ENCODE measurements around the gene RAB14.
"Not testable (repeated sequence)": the region's sequence is repeated elsewhere in the genome, so short reads cannot be mapped to it uniquely, and the experiment has no call there.

Gene RAB14

GRCh38 chr9:121183666-121184423 lies 17.8 kb downstream of the RAB14 start:
- H3K4me3 ChIP-seq (ENCODE audit: insufficient read length, low read depth): no peak overlapping the region
- H3K4me1 ChIP-seq (ENCODE audit: insufficient read depth, insufficient read length): no peaks in the 10 kb centered on the region
- H3K9ac ChIP-seq (ENCODE audit: insufficient read length, low read depth): no peak overlapping the region
- H3K9me3 ChIP-seq (ENCODE audit: insufficient read depth, low read length): no peaks in the 10 kb centered on the region
- TF ChIP-seq SUZ12 (IDR thresholded peaks at IDR 0.05; ENCODE audit: extremely low read depth, insufficient read depth, insufficient read length) (no peak), ZNF274 (IDR thresholded peaks at IDR 0.05; ENCODE audit: low read depth, low read length) (no peak)
- no peak for DNase-seq (ENCODE audit: low read depth, low spot score)
- H3K36me3 ChIP-seq (ENCODE audit: insufficient read depth, insufficient read length, low read length): peaks cover 61% of the 10 kb centered on the region
- no peaks in the 10 kb centered on the region for H3K27me3 ChIP-seq (ENCODE audit: insufficient read depth, insufficient read length)

GRCh38 chr9:121182989-121183388 lies 18.7 kb downstream of the RAB14 start:
- Histone ChIP-seq H3K4me1 (ENCODE audit: insufficient read depth, insufficient read length) (no peaks in the 10 kb centered on the region), H3K9ac (ENCODE audit: insufficient read length, low read depth) (no peak overlapping the region), H3K36me3 (ENCODE audit: insufficient read depth, insufficient read length, low read length) (peaks cover 68% of the 10 kb centered on the region), H3K4me3 (ENCODE audit: insufficient read length, low read depth) (no peak overlapping the region), H3K27me3 (ENCODE audit: insufficient read depth, insufficient read length) (no peaks in the 10 kb centered on the region), H3K9me3 (ENCODE audit: insufficient read depth, low read length) (no peaks in the 10 kb centered on the region)
- DNase-seq (ENCODE audit: low read depth, low spot score): no peak
- no peak for TF ChIP-seq SUZ12 (IDR thresholded peaks at IDR 0.05; ENCODE audit: extremely low read depth, insufficient read depth, insufficient read length)
- no peak for TF ChIP-seq ZNF274 (IDR thresholded peaks at IDR 0.05; ENCODE audit: low read depth, low read length)

- no peaks in the 10 kb centered on the region for H3K9me3 ChIP-seq (ENCODE audit: insufficient read depth, low read length)
- H3K9ac ChIP-seq (ENCODE audit: insufficient read length, low read depth): no peak overlapping the region
- H3K27me3 ChIP-seq (ENCODE audit: insufficient read depth, insufficient read length): no peaks in the 10 kb centered on the region
- no peak overlapping the region for H3K4me3 ChIP-seq (ENCODE audit: insufficient read length, low read depth)
- DNase-seq (ENCODE audit: low read depth, low spot score): no peak
- no peak for TF ChIP-seq YY1 (IDR thresholded peaks at IDR 0.05; ENCODE audit: insufficient read depth, insufficient read length)
- TF ChIP-seq ZNF274 (IDR thresholded peaks at IDR 0.05; ENCODE audit: low read depth, low read length): no peak
- no peak for TF ChIP-seq SUZ12 (IDR thresholded peaks at IDR 0.05; ENCODE audit: extremely low read depth, insufficient read depth, insufficient read length)
- H3K36me3 ChIP-seq (ENCODE audit: insufficient read depth, insufficient read length, low read length): peaks cover 68% of the 10 kb centered on the region
- H3K4me1 ChIP-seq (ENCODE audit: insufficient read depth, insufficient read length): no peaks in the 10 kb centered on the region
Measured at GRCh38 chr9:121182101-121182836, 19.4 kb downstream of the RAB14 start.

- no peak overlapping the region for H3K4me3 ChIP-seq (ENCODE audit: insufficient read length, low read depth)
- DNase-seq (ENCODE audit: low read depth, low spot score): no peak
- H3K27me3 ChIP-seq (ENCODE audit: insufficient read depth, insufficient read length): no peaks in the 10 kb centered on the region
- TF ChIP-seq YY1 (IDR thresholded peaks at IDR 0.05; ENCODE audit: insufficient read depth, insufficient read length) (no peak), ZNF274 (IDR thresholded peaks at IDR 0.05; ENCODE audit: low read depth, low read length) (no peak), SUZ12 (IDR thresholded peaks at IDR 0.05; ENCODE audit: extremely low read depth, insufficient read depth, insufficient read length) (no peak)
- no peaks in the 10 kb centered on the region for H3K4me1 ChIP-seq (ENCODE audit: insufficient read depth, insufficient read length)
- peaks cover 49% of the 10 kb centered on the region for H3K36me3 ChIP-seq (ENCODE audit: insufficient read depth, insufficient read length, low read length)
- H3K9me3 ChIP-seq (ENCODE audit: insufficient read depth, low read length): no peaks in the 10 kb centered on the region
- H3K9ac ChIP-seq (ENCODE audit: insufficient read length, low read depth): no peak overlapping the region
Measured at GRCh38 chr9:121179930-121180681, 21.6 kb downstream of the RAB14 start.

- not testable (repeated sequence) for H3K9me3 ChIP-seq (ENCODE audit: insufficient read depth, low read length); H3K4me3 ChIP-seq (ENCODE audit: insufficient read length, low read depth); H3K27me3 ChIP-seq (ENCODE audit: insufficient read depth, insufficient read length); H3K4me1 ChIP-seq (ENCODE audit: insufficient read depth, insufficient read length); DNase-seq (ENCODE audit: low read depth, low spot score); H3K9ac ChIP-seq (ENCODE audit: insufficient read length, low read depth)
- peaks cover 46% of the 10 kb centered on the region for H3K36me3 ChIP-seq (ENCODE audit: insufficient read depth, insufficient read length, low read length)
Measured at GRCh38 chr9:121179373-121179721, 22.3 kb downstream of the RAB14 start.

GRCh38 chr9:121178676-121179372 lies 22.8 kb downstream of the RAB14 start:
- H3K9me3 ChIP-seq (ENCODE audit: insufficient read depth, low read length): no peaks in the 10 kb centered on the region
- no peaks in the 10 kb centered on the region for H3K4me1 ChIP-seq (ENCODE audit: insufficient read depth, insufficient read length)
- H3K4me3 ChIP-seq (ENCODE audit: insufficient read length, low read depth): no peak overlapping the region
- H3K36me3 ChIP-seq (ENCODE audit: insufficient read depth, insufficient read length, low read length): peaks cover 47% of the 10 kb centered on the region
- H3K27me3 ChIP-seq (ENCODE audit: insufficient read depth, insufficient read length): no peaks in the 10 kb centered on the region
- no peak for TF ChIP-seq ZNF274 (IDR thresholded peaks at IDR 0.05; ENCODE audit: low read depth, low read length)
- no peak for TF ChIP-seq SUZ12 (IDR thresholded peaks at IDR 0.05; ENCODE audit: extremely low read depth, insufficient read depth, insufficient read length)
- no peak for TF ChIP-seq YY1 (IDR thresholded peaks at IDR 0.05; ENCODE audit: insufficient read depth, insufficient read length)
- no peak for DNase-seq (ENCODE audit: low read depth, low spot score)
- no peak overlapping the region for H3K9ac ChIP-seq (ENCODE audit: insufficient read length, low read depth)

GRCh38 chr9:121173501-121173900 lies 28.2 kb downstream of the RAB14 start:
- Histone ChIP-seq H3K4me1 (ENCODE audit: insufficient read depth, insufficient read length) (no peaks in the 10 kb centered on the region), H3K27me3 (ENCODE audit: insufficient read depth, insufficient read length) (no peaks in the 10 kb centered on the region), H3K36me3 (ENCODE audit: insufficient read depth, insufficient read length, low read length) (peaks cover 23% of the 10 kb centered on the region), H3K9ac (ENCODE audit: insufficient read length, low read depth) (no peak overlapping the region), H3K4me3 (ENCODE audit: insufficient read length, low read depth) (no peak overlapping the region), H3K9me3 (ENCODE audit: insufficient read depth, low read length) (no peaks in the 10 kb centered on the region)
- DNase-seq (ENCODE audit: low read depth, low spot score): no peak
- TF ChIP-seq YY1 (IDR thresholded peaks at IDR 0.05; ENCODE audit: insufficient read depth, insufficient read length) (no peak), ZNF274 (IDR thresholded peaks at IDR 0.05; ENCODE audit: low read depth, low read length) (no peak), SUZ12 (IDR thresholded peaks at IDR 0.05; ENCODE audit: extremely low read depth, insufficient read depth, insufficient read length) (no peak)

All from NT2/D1 (cell line).